Measurements from ENCODE around the gene SYN1.

GRCh38 chrX:47658684-47659420 lies 39.2 kb upstream of the SYN1 start, which contains the start of gene UXT:
- TF ChIP-seq, protein P1, sequence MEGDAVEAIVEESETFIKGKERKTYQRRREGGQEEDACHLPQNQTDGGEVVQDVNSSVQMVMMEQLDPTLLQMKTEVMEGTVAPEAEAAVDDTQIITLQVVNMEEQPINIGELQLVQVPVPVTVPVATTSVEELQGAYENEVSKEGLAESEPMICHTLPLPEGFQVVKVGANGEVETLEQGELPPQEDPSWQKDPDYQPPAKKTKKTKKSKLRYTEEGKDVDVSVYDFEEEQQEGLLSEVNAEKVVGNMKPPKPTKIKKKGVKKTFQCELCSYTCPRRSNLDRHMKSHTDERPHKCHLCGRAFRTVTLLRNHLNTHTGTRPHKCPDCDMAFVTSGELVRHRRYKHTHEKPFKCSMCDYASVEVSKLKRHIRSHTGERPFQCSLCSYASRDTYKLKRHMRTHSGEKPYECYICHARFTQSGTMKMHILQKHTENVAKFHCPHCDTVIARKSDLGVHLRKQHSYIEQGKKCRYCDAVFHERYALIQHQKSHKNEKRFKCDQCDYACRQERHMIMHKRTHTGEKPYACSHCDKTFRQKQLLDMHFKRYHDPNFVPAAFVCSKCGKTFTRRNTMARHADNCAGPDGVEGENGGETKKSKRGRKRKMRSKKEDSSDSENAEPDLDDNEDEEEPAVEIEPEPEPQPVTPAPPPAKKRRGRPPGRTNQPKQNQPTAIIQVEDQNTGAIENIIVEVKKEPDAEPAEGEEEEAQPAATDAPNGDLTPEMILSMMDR (IDR thresholded peaks at IDR 0.05), result no peak
- peak; percentile 92 for TF ChIP-seq POLR2A (IDR thresholded peaks at IDR 0.05)
